HG03135 (cell line): ENCODE measurements around the gene TM7SF2.

Source experiments
- ATAC-seq: cut with Tn5 transposase; IDR thresholded peaks from one replicate; pipeline ENCODE4 v1.9.1; 2021; ENCODE audit warnings: mild to moderate bottlenecking, moderate library complexity; ENCODE audit not compliant: unreplicated experiment

Gene TM7SF2

GRCh38 chr11:65089621-65090020 lies 22.1 kb upstream of the TM7SF2 start:
- ATAC-seq = no peak

GRCh38 chr11:65090628-65091027 lies 21.0 kb upstream of the TM7SF2 start:
- ATAC-seq = no peak

- no peak for ATAC-seq
Observed at GRCh38 chr11:65095427-65095826, 16.2 kb upstream of the TM7SF2 start.

- ATAC-seq = peak; percentile 89
Observed at GRCh38 chr11:65095974-65096806, 15.5 kb upstream of the TM7SF2 start, which contains the start of gene VPS51. Gene VPS51, plus strand, starts transcription at chr11:65096214. Its CDS starts 37 bp downstream, at chr11:65096251.

- no peak for ATAC-seq
Observed at GRCh38 chr11:65096926-65097325, 14.7 kb upstream of the TM7SF2 start.

GRCh38 chr11:65100674-65101350 lies 10.9 kb upstream of the TM7SF2 start:
- no peak for ATAC-seq

GRCh38 chr11:65102142-65103095 lies 9.3 kb upstream of the TM7SF2 start:
- ATAC-seq = no peak

GRCh38 chr11:65103476-65103875 lies 8.2 kb upstream of the TM7SF2 start:
- ATAC-seq = no peak

- no peak for ATAC-seq
Observed at GRCh38 chr11:65104628-65105027, 7.0 kb upstream of the TM7SF2 start.

- ATAC-seq = no peak
Observed at GRCh38 chr11:65107078-65107477, 4.6 kb upstream of the TM7SF2 start.

GRCh38 chr11:65107751-65108468 lies 3.8 kb upstream of the TM7SF2 start:
- ATAC-seq = no peak

GRCh38 chr11:65108469-65109123 lies 3.1 kb upstream of the TM7SF2 start:
- no peak for ATAC-seq

- no peak for ATAC-seq
Observed at GRCh38 chr11:65109231-65110198, 2.2 kb upstream of the TM7SF2 start.

GRCh38 chr11:65110354-65110861 lies 1.3 kb upstream of the TM7SF2 start:
- ATAC-seq = no peak

- no peak for ATAC-seq
Observed at GRCh38 chr11:65111159-65111743, 421 bp upstream of the TM7SF2 start.

- no peak for ATAC-seq
Observed at GRCh38 chr11:65112546-65113360, 1.1 kb downstream of the TM7SF2 start.

GRCh38 chr11:65113361-65113756 lies 1.7 kb downstream of the TM7SF2 start:
- no peak for ATAC-seq
